Activated T-helper 1 cell treated with anti-CD3 and anti-CD28 coated beads, Interleukin-12 subunit alpha, Interleukin-12 subunit beta, Interleukin-2, Interleukin-4 antibody, amounts not matched to agents 30 ng/mL and 10 ng/mL and 1 ng/mL, durations not matched to agents 14 hours and 24 hours and 36 hours (primary cell): Measurements from ENCODE around the gene GPAM. TPM values are rescaled to one million over a fixed set of nuclear protein-coding genes. Genes with fewer than 3 reads are reported as not detected.
"Not testable (repeated sequence)": the region's sequence is repeated elsewhere in the genome, so short reads cannot be mapped to it uniquely, and the experiment has no call there.

ENCODE experiments used
- DNase-seq: peaks from one replicate; pipeline ENCODE4 v3.0.0; 2021; ENCODE audit warnings: low spot score
- H3K27ac Mint-ChIP-seq: one replicate; pipeline ENCODE4 v1.8.0; 2021; ENCODE audit warnings: mild to moderate bottlenecking, mixed read lengths
- H3K27me3 Mint-ChIP-seq: one replicate; pipeline ENCODE4 v1.8.0; 2022; ENCODE audit warnings: mild to moderate bottlenecking, moderate library complexity, mixed read lengths; ENCODE audit not compliant: insufficient read depth
- H3K36me3 Mint-ChIP-seq: one replicate; pipeline ENCODE4 v1.8.0; 2021; ENCODE audit warnings: low read depth, mixed read lengths
- H3K4me1 Mint-ChIP-seq: one replicate; pipeline ENCODE4 v1.8.0; 2021; ENCODE audit warnings: low read depth, mixed read lengths
- H3K4me3 Mint-ChIP-seq: one replicate; pipeline ENCODE4 v1.8.0; 2021; ENCODE audit warnings: mild to moderate bottlenecking, moderate library complexity, mixed read lengths
- H3K9me3 Mint-ChIP-seq: one replicate; pipeline ENCODE4 v1.8.0; 2021; ENCODE audit warnings: mixed read lengths
- intact Hi-C: fragments of 100-400 bp; cut with micrococcal nuclease; formaldehyde crosslinking; loops from one replicate; pipeline ENCODE4 v1.15.1; 2024
- total RNA-seq: library from RNA; stranded (reverse); gene quantifications from 2 replicates; pipeline ENCODE4 v1.2.3, GENCODE V29; 2022

Gene GPAM
- total RNA-seq, 1 donor from 2014 or later, result 10.5 TPM

DNA sequence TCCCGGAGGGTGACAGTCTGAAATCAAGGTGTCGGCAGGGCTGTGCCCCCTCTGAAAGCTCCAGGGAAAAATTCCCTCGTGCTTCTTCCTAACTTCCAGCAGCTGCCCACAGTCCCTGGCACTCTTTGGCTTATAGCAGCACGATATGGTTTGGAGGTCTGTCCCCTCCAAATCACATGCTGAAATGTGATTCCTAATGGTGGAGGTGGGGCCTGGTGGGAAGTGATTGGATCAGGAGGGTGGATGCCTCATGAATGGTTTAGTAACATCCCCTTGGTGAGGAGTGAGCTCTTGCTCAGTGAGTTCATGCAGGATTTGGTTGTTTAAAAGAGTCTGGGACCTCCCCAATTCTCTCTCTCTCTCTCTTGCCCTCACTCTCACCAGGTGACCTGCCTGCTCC, 51.1 kb downstream of the GPAM start:
- Mint-ChIP-seq H3K27me3 (peaks cover 7% of the 10 kb centered on the region), H3K36me3 (no peaks in the 10 kb centered on the region), H3K27ac (no peak overlapping the region), H3K9me3 (no peaks in the 10 kb centered on the region), H3K4me3 (no peak overlapping the region), H3K4me1 (no peaks in the 10 kb centered on the region)
- intact Hi-C loops, result no loop called here
- no peak for DNase-seq

DNA sequence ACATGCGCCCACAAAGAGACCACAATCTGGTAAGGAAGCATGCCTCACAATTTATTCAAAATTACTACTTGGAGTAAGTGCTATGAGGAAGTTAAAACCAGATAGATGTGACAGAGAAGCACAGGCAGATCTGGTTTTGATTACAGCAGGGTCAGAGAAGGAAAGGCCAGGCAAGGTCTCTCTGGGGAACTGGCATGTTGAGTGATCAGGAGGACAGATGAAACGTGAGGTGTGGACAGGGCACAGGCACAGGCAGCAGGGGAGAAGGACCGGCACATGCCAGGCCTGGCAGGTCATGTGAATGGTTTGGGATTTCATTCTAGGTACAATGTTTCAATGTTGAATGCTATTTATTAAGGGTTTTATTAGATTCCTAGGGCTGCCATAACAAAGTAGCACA, 51.6 kb downstream of the GPAM start:
- Mint-ChIP-seq H3K36me3 (no peaks in the 10 kb centered on the region), H3K4me3 (no peak overlapping the region), H3K27me3 (peaks cover 7% of the 10 kb centered on the region), H3K4me1 (no peaks in the 10 kb centered on the region), H3K27ac (no peak overlapping the region), H3K9me3 (no peaks in the 10 kb centered on the region)
- no peak for DNase-seq
- intact Hi-C loops, result no loop called here

- Mint-ChIP-seq H3K4me1 (no peaks in the 10 kb centered on the region), H3K9me3 (no peaks in the 10 kb centered on the region), H3K36me3 (no peaks in the 10 kb centered on the region), H3K27me3 (peaks cover 7% of the 10 kb centered on the region), H3K4me3 (no peak overlapping the region), H3K27ac (no peak overlapping the region)
- intact Hi-C loops, result no loop called here
- no peak for DNase-seq
Observed at GRCh38 chr10:112131346-112131745, 52.2 kb downstream of the GPAM start.

DNA sequence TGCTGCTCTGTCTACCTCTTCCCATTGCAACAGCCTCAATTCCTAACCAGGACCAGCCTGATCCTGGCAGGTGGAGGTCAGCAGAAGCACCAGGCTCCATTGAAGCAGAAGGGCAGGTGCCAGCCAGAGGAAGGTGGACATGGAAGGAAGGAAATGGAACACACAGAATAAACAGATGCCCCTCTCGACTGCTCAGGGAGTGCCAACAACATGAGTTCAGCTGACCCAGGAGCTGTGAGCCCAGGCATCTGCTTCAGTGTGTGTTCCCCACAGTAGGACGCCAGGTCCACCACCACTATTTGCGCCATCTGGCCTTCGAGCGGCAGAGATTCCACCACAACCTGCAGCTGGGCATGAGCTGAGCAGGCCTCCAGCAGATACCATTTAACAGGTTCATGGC, 56.7 kb downstream of the GPAM start:
- Mint-ChIP-seq H3K27me3 (peaks cover 2% of the 10 kb centered on the region), H3K27ac (no peak overlapping the region), H3K4me3 (no peak overlapping the region), H3K9me3 (no peaks in the 10 kb centered on the region), H3K36me3 (no peaks in the 10 kb centered on the region), H3K4me1 (no peaks in the 10 kb centered on the region)
- no peak for DNase-seq
- intact Hi-C loops, result no loop called here

DNA sequence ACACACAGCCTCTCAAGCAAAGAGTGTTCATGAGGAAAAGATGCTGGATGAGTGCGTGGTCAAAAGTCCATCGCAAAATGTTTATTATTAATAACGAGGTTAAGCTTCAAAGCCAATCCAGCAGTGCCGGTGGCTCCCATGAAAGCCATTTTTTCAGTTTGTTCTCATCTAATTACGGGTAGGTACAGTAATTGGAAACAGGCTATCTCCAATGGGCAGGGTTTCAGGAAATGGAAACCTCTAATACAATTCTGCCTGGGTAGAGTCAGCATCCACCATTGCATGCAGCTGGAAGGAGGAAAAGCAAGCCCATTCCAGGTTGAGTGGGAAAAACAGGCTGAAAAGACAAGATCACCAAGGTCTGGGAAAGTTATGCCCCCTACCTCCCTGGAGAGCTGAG, 57.4 kb downstream of the GPAM start:
- H3K9me3 Mint-ChIP-seq, result no peaks in the 10 kb centered on the region
- no peaks in the 10 kb centered on the region for H3K36me3 Mint-ChIP-seq
- peaks cover 2% of the 10 kb centered on the region for H3K27me3 Mint-ChIP-seq
- H3K27ac Mint-ChIP-seq, result no peak overlapping the region
- no peaks in the 10 kb centered on the region for H3K4me1 Mint-ChIP-seq
- intact Hi-C loops, result no loop called here
- H3K4me3 Mint-ChIP-seq, result no peak overlapping the region
- DNase-seq, result no peak

DNA sequence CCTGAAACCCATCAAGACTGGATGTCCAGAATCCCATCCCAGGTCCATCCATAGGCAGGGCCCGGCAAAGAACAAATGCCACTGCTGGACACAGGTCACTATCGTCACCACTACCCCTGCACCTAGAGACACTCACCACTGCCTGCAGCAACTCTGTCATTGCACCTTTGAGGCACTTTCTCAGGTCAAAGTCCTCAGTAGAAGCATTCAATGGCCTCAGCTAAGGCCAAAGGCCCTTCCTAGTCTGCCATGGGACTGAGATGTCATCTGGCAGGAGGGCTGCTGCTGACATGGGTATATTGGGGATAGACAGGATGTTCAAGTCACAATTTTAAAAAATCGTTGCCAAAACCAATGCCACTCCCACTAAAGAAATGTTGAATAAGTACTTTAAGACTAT, 58.7 kb downstream of the GPAM start:
- Mint-ChIP-seq H3K36me3 (no peaks in the 10 kb centered on the region), H3K9me3 (no peaks in the 10 kb centered on the region), H3K4me3 (no peak overlapping the region), H3K4me1 (no peaks in the 10 kb centered on the region), H3K27me3 (no peaks in the 10 kb centered on the region), H3K27ac (no peak overlapping the region)
- no peak for DNase-seq
- intact Hi-C loops, result no loop called here

DNA sequence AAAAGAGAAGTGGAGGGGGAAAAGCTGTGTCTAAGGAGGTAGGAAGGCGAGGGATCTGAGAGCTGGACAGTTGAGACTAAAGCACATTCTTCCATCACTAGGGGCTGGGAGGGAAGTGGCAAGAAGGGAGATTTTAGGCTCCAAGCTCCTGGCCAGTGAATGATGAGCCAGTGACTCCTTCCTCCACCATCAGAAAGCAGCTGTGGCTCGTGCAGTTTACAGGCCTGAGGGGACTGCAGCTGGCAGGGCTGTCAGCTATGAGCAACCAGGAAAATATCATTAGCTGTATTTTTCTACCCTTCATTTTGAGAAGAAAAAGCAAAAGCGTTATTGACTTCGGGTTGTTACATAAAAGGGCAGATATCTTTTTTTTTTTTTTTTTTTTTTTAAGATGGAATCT, 60.7 kb downstream of the GPAM start:
- H3K4me3 Mint-ChIP-seq, result no peak overlapping the region
- H3K27ac Mint-ChIP-seq, result no peak overlapping the region
- H3K36me3 Mint-ChIP-seq, result no peaks in the 10 kb centered on the region
- H3K4me1 Mint-ChIP-seq, result no peaks in the 10 kb centered on the region
- H3K27me3 Mint-ChIP-seq, result no peaks in the 10 kb centered on the region
- no peaks in the 10 kb centered on the region for H3K9me3 Mint-ChIP-seq
- intact Hi-C loops, result no loop called here
- no peak for DNase-seq

GRCh38 chr10:112120491-112120890, 63.1 kb downstream of the GPAM start:
- no peaks in the 10 kb centered on the region for H3K27me3 Mint-ChIP-seq

DNA sequence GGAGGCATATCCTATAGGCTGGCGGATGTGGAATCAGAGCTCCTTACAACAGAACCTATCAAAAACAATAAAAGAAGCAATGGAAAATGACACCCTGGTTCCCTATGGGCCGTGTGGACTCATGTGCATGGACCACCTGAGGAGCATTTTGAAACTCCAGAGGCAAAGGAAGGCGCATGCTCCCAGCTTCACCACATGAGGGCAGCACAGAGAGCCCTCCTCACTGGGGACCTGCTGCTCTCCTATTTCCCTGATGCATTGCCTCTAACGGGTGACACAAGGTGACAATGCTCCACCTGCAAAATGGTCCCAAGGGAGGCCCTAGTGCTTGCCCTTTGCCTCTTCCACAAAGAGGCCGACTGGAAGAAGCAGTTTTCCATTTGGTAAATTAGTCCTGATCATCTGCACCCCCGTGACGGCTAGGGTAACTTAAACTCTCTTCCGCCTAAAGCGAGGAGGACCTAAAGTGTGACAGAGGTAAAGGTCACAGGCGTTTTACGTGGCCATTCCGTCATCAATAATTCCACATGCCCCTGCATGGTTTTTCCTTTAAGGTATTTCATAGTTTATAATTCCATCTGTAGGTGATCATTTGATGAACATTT, 67.7 kb downstream of the GPAM start:
- H3K36me3 Mint-ChIP-seq, result no peaks in the 10 kb centered on the region
- no peaks in the 10 kb centered on the region for H3K4me1 Mint-ChIP-seq
- no peaks in the 10 kb centered on the region for H3K27me3 Mint-ChIP-seq
- no peak overlapping the region for H3K27ac Mint-ChIP-seq
- H3K4me3 Mint-ChIP-seq, result no peak overlapping the region
- no peaks in the 10 kb centered on the region for H3K9me3 Mint-ChIP-seq
- intact Hi-C loops, result loop anchor here (1.0 kb wide), 1 partner anchor 198 kb away; no protein-coding TSS in a partner anchor
- DNase-seq, result peak; percentile 12

More at GRCh38 chr10:112120491-112120890, 63.1 kb downstream of the GPAM start:
- Mint-ChIP-seq H3K4me3 (no peak overlapping the region), H3K27ac (no peak overlapping the region), H3K4me1 (no peaks in the 10 kb centered on the region), H3K36me3 (no peaks in the 10 kb centered on the region), H3K9me3 (no peaks in the 10 kb centered on the region)
- intact Hi-C loops, result no loop called here
- no peak for DNase-seq

- H3K36me3 Mint-ChIP-seq, H3K27me3 Mint-ChIP-seq, DNase-seq, H3K4me3 Mint-ChIP-seq, H3K9me3 Mint-ChIP-seq, H3K27ac Mint-ChIP-seq, H3K4me1 Mint-ChIP-seq, intact Hi-C loops: not testable (repeated sequence)
Observed at GRCh38 chr10:112109779-112110178, 73.8 kb downstream of the GPAM start.

Other genes with a start within 250 kb of the GPAM start
- not detected in 2 replicates for gene TECTB, start 99.6 kb upstream of the GPAM start, total RNA-seq
- 46.7 and 50.7 TPM in 2 replicates for gene ACSL5, start 190.4 kb upstream of the GPAM start, total RNA-seq